ENCODE results near the gene ABCF3. TPM values are rescaled to one million over a fixed set of nuclear protein-coding genes. Genes with fewer than 3 reads are reported as not detected.

ABCF3 gene
- total RNA-seq, 1 donor from 2014 or later: 35.1 TPM

DNA sequence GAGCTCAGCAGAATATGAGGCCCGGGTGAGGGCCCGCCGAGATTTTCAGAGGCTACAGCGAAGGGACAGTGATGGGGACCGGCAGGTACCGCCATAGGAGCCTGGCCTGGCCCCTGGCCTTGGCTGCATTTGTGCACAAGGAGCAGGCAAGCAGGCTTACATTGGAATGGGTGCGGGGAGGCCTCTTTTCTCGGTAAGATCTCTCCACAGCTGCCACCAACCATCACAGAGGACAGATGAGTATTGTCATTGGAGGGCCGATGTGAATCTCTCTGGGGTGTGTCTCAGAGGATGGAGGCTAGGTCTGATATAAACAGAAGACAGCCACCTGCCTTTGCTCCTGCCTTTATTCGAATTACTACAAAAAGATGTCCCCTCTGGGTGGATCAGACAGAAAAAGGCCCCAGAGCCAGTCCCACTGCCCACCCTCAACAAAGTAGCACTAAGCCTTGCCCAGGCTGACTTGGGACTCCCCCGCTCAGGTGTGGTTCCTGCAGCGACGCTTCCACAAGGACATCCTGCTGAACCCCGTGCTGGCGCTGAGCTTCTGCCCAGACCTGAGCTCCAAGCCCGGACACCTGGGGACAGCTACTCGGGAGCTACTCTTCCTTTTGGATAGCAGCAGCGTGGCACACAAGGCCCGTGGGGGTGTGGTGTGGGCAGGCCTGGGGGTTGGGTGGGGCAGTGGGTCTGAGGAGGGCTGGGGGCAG lies 48.8 kb downstream of the ABCF3 start:
- H3K4me3 ChIP-seq (ENCODE audit: low read depth, low read length): no peak overlapping the region
- no peak for DNase-seq (ENCODE audit: low read depth)
- no peak for TF ChIP-seq CTCF (conservative IDR thresholded peaks at IDR 0.05; ENCODE audit: low read depth, low read length)

GRCh38 chr3:184235381-184236032 lies 49.5 kb downstream of the ABCF3 start:
- no peak for TF ChIP-seq CTCF (conservative IDR thresholded peaks at IDR 0.05; ENCODE audit: low read depth, low read length)
- no peak for DNase-seq (ENCODE audit: low read depth)
- no peak overlapping the region for H3K4me3 ChIP-seq (ENCODE audit: low read depth, low read length)

DNA sequence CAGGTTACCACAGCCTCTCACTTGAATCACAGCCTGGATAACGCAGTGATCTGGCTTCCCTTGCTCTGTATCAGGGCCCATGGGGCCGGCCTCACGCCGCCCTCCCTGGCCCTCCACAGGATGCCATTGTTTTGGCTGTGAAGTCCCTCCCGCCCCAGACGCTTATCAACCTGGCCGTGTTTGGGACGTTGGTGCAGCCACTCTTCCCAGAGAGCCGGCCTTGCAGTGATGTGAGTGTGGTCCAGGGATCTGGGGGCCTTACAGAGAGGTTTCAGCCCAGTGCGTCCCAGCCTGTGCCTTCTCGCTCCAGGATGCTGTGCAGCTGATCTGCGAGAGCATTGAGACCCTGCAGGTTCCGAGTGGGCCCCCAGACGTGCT lies 50.0 kb downstream of the ABCF3 start:
- TF ChIP-seq CTCF (conservative IDR thresholded peaks at IDR 0.05; ENCODE audit: low read depth, low read length): no peak
- DNase-seq (ENCODE audit: low read depth): no peak
- H3K4me3 ChIP-seq (ENCODE audit: low read depth, low read length): no peak overlapping the region

DNA sequence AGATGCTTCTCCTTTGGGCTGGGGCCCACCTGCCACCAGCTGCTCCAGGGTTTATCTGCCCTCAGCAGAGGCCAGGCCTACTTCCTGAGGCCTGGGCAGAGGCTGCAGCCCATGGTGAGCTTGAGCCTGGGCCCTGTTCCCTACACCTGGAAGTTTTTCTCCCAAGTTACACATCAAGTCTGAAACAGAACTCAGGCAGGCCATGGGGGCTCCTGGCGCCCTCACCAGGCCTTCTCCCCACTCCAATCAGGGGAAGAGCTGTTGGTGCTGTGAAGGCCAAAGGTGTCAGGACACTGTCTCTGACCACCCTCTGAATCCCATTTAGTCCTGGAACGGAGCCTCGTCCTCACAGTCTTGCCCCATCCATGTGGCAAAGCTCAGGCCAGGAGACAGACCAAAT lies 50.6 kb downstream of the ABCF3 start:
- no peak for DNase-seq (ENCODE audit: low read depth)
- TF ChIP-seq CTCF (conservative IDR thresholded peaks at IDR 0.05; ENCODE audit: low read depth, low read length): no peak
- H3K4me3 ChIP-seq (ENCODE audit: low read depth, low read length): no peak overlapping the region

DNA sequence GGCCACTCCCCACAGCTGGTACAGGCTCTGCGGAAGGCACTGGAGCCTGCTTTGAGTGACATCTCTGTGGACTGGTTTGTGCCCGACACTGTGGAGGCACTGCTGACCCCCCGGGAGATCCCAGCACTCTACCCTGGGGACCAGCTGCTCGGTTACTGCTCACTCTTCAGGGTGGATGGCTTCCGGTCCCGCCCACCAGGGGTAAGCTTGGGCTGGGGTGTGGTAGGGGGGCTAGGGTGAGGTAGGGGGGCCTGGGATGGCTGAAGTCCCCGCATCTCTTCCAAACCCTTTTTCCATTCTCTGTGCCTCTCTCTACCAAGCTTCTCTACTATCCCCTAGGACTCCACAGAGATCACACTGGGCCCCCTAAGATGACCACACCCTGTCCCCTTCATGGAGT lies 51.2 kb downstream of the ABCF3 start:
- no peak overlapping the region for H3K4me3 ChIP-seq (ENCODE audit: low read depth, low read length)
- no peak for TF ChIP-seq CTCF (conservative IDR thresholded peaks at IDR 0.05; ENCODE audit: low read depth, low read length)
- DNase-seq (ENCODE audit: low read depth): no peak

DNA sequence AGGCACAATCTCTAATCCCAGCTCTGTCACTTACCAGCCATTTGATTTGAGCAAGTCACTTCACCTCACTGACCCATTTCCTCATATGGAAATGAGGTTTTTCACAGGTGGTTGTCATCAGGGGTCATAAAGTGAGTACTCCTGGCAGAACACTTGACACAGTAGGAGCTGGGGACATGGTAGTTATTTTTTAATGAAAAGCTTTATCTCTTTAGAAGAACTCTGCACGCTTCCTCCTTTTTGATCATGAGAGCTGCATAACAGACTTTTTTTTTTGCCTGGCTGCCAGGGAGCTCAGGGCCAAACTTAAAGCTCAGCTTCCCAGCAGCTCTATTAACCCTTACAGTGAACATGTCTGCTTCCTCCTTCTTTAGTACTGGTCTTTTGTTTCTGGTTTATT lies 51.8 kb downstream of the ABCF3 start:
- DNase-seq (ENCODE audit: low read depth): no peak
- no peak for TF ChIP-seq CTCF (conservative IDR thresholded peaks at IDR 0.05; ENCODE audit: low read depth, low read length)
- no peak overlapping the region for H3K4me3 ChIP-seq (ENCODE audit: low read depth, low read length)

Measured in epithelial cell of proximal tubule (primary cell).